T-helper 2 cell treated with Interferon-gamma antibody and Interleukin-4, amounts not matched to agents 100 ng/mL and 5 ng/mL, for 36 hours (primary cell): ENCODE data around the gene RFX1. TPM values are rescaled to one million over a fixed set of nuclear protein-coding genes. Genes with fewer than 3 reads are reported as not detected.

ENCODE experiments used
- intact Hi-C: fragments of 100-400 bp; cut with micrococcal nuclease; formaldehyde crosslinking; loops from one replicate; pipeline ENCODE4 v1.15.1; 2023
- total RNA-seq: library from RNA; stranded (reverse); gene quantifications from 2 replicates; pipeline ENCODE4 v1.2.3, GENCODE V29; 2022

RFX1 gene
- total RNA-seq, 1 donor from 2014 or later, result 16.2 TPM

- intact Hi-C loops, result no loop called here
Measured at GRCh38 chr19:13914777-13915176, 91.3 kb downstream of the RFX1 start.

- intact Hi-C loops, result no loop called here
Measured at GRCh38 chr19:13913352-13913751, 92.8 kb downstream of the RFX1 start.

Other genes starting within 250 kb of the RFX1 start
- 43.8 and 45.9 TPM in 2 replicates for gene MRI1, start 241.8 kb downstream of the RFX1 start, total RNA-seq
- 103 and 106 TPM in 2 replicates for gene C19orf53, start 231.9 kb downstream of the RFX1 start, total RNA-seq
- gene ZSWIM4, start 210.9 kb downstream of the RFX1 start, total RNA-seq, result 5.2 and 5.5 TPM in 2 replicates
- gene NANOS3, start 129.2 kb downstream of the RFX1 start, total RNA-seq, result 0.70 TPM in 1 of 2 replicates, not detected in the other
- gene BRME1, start 100.2 kb downstream of the RFX1 start, total RNA-seq, result 10.5 and 11.3 TPM in 2 replicates
- 35.7 and 37.2 TPM in 2 replicates for gene CC2D1A, start 100.1 kb downstream of the RFX1 start, total RNA-seq
- 0.30 TPM in 1 of 2 replicates, not detected in the other for gene PODNL1, start 67.9 kb downstream of the RFX1 start, total RNA-seq
- gene DCAF15, start 53.8 kb downstream of the RFX1 start, total RNA-seq, result 70.3 and 71.9 TPM in 2 replicates
- not detected in 2 replicates for gene RLN3, start 21.8 kb upstream of the RFX1 start, total RNA-seq
- gene IL27RA, start 25.4 kb upstream of the RFX1 start, total RNA-seq, result 90.2 and 91.1 TPM in 2 replicates
- gene PALM3, start 55.8 kb upstream of the RFX1 start, total RNA-seq, result 0.30 TPM in 1 of 2 replicates, not detected in the other
- 2.1 TPM in 2 replicates for gene MISP3, start 66.5 kb upstream of the RFX1 start, total RNA-seq
- gene C19orf67, start 79.5 kb upstream of the RFX1 start, total RNA-seq, result 0.30 and 0.39 TPM in 2 replicates
- 103 and 104 TPM in 2 replicates for gene SAMD1, start 84.4 kb upstream of the RFX1 start, total RNA-seq
- gene PRKACA, start 111.4 kb upstream of the RFX1 start, total RNA-seq, result 65.4 and 67.4 TPM in 2 replicates
- 114 and 117 TPM in 2 replicates for gene ASF1B, start 130.3 kb upstream of the RFX1 start, total RNA-seq
- 8.4 and 11.0 TPM in 2 replicates for gene ADGRL1, start 199.8 kb upstream of the RFX1 start, total RNA-seq